ENCODE results near the gene ZBTB45. TPM values are rescaled to one million over a fixed set of nuclear protein-coding genes. Genes with fewer than 3 reads are reported as not detected.

ZBTB45 gene
- total and polyA plus RNA-seq, 10 of the 15 experiments (the other 5 are each of a cell fraction or from before 2014, with no cell fraction given), result 0.29 to 17.2 (median 4.2) TPM

DNA sequence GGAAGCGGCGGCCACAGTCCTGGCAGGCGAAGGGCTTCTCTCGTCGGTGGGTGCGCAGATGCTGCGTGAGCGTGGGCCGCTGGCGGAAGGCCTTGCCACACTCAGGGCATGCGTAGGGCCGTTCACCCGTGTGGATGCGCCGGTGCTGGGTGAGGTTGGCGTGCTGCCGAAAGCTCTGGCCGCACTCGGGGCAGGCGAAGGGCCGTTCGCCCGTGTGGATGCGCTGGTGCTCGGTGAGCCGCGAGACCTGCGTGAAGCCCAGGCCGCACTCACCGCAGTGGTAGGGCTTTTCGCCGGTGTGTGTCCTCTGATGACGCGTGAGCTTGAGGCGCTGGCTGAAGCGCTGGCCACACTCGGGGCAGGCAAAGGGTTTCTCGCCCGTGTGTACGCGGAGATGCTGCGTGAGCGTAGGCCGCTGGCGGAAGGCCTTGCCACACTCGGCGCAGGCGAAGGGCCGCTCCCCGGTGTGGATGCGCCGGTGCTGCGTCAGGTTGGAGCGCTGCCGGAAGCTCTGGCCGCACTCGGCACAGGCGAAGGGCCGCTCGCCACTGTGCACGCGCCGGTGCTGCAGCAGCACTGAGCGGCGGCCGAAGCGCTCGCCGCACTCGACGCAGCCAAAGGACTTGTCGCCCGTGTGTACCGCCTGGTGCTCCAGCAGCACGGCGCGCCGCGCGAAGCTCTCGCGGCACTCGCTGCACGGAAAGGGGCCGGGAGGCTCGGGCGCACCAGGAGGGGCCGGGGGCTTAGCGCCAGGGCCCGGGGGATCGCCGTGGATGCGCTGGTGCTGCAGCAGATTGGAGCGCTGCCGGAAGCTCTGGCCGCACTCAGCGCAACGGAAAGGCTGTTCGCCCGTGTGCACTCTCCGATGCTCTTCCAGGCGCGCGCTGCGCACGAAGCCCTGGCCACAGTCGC lies 42.8 kb upstream of the ZBTB45 start (continued):
- TF ChIP-seq, protein P1, sequence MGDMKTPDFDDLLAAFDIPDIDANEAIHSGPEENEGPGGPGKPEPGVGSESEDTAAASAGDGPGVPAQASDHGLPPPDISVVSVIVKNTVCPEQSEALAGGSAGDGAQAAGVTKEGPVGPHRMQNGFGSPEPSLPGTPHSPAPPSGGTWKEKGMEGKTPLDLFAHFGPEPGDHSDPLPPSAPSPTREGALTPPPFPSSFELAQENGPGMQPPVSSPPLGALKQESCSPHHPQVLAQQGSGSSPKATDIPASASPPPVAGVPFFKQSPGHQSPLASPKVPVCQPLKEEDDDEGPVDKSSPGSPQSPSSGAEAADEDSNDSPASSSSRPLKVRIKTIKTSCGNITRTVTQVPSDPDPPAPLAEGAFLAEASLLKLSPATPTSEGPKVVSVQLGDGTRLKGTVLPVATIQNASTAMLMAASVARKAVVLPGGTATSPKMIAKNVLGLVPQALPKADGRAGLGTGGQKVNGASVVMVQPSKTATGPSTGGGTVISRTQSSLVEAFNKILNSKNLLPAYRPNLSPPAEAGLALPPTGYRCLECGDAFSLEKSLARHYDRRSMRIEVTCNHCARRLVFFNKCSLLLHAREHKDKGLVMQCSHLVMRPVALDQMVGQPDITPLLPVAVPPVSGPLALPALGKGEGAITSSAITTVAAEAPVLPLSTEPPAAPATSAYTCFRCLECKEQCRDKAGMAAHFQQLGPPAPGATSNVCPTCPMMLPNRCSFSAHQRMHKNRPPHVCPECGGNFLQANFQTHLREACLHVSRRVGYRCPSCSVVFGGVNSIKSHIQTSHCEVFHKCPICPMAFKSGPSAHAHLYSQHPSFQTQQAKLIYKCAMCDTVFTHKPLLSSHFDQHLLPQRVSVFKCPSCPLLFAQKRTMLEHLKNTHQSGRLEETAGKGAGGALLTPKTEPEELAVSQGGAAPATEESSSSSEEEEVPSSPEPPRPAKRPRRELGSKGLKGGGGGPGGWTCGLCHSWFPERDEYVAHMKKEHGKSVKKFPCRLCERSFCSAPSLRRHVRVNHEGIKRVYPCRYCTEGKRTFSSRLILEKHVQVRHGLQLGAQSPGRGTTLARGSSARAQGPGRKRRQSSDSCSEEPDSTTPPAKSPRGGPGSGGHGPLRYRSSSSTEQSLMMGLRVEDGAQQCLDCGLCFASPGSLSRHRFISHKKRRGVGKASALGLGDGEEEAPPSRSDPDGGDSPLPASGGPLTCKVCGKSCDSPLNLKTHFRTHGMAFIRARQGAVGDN (IDR thresholded peaks at IDR 0.05), result peak; percentile 80
- TF ChIP-seq USF2 (IDR thresholded peaks at IDR 0.05; ENCODE audit: borderline replicate concordance, low read depth, low read length) (no peak), GABPA (IDR thresholded peaks at IDR 0.05; ENCODE audit: low read depth) (no peak), GATAD2B (conservative IDR thresholded peaks at IDR 0.05; ENCODE audit: low read depth) (0 out of 2 replicates have a peak, but pooled peaks have one; percentile 45), MEF2A (IDR thresholded peaks at IDR 0.05; ENCODE audit: insufficient read depth, low read depth, low read length) (no peak), STAT1 (conservative IDR thresholded peaks at IDR 0.05) (no peak), SMARCA5 (IDR thresholded peaks at IDR 0.05) (no peak), MXI1 (IDR thresholded peaks at IDR 0.05; ENCODE audit: low read depth, low read length) (0 out of 2 replicates have a peak, but pooled peaks have one; percentile 31), BMI1 (IDR thresholded peaks at IDR 0.05; ENCODE audit: borderline replicate concordance) (no peak), SIN3A (IDR thresholded peaks at IDR 0.05; ENCODE audit: low read depth, low read length) (no peak), RELB (IDR thresholded peaks at IDR 0.05; ENCODE audit: low read depth) (no peak), RFX5 (IDR thresholded peaks at IDR 0.05; ENCODE audit: low read depth, low read length) (no peak), BACH1 (IDR thresholded peaks at IDR 0.05; ENCODE audit: borderline replicate concordance) (no peak; the same call in none of the 2 replicates), CREB1 (IDR thresholded peaks at IDR 0.05; ENCODE audit: low read depth) (no peak), CHD4 (IDR thresholded peaks at IDR 0.05) (no peak), BCL3 (IDR thresholded peaks at IDR 0.05; ENCODE audit: borderline replicate concordance, insufficient read depth, low read depth, low read length, poor library complexity, severe bottlenecking) (no peak)
- TF ChIP-seq, protein P2, sequence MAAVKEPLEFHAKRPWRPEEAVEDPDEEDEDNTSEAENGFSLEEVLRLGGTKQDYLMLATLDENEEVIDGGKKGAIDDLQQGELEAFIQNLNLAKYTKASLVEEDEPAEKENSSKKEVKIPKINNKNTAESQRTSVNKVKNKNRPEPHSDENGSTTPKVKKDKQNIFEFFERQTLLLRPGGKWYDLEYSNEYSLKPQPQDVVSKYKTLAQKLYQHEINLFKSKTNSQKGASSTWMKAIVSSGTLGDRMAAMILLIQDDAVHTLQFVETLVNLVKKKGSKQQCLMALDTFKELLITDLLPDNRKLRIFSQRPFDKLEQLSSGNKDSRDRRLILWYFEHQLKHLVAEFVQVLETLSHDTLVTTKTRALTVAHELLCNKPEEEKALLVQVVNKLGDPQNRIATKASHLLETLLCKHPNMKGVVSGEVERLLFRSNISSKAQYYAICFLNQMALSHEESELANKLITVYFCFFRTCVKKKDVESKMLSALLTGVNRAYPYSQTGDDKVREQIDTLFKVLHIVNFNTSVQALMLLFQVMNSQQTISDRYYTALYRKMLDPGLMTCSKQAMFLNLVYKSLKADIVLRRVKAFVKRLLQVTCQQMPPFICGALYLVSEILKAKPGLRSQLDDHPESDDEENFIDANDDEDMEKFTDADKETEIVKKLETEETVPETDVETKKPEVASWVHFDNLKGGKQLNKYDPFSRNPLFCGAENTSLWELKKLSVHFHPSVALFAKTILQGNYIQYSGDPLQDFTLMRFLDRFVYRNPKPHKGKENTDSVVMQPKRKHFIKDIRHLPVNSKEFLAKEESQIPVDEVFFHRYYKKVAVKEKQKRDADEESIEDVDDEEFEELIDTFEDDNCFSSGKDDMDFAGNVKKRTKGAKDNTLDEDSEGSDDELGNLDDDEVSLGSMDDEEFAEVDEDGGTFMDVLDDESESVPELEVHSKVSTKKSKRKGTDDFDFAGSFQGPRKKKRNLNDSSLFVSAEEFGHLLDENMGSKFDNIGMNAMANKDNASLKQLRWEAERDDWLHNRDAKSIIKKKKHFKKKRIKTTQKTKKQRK (IDR thresholded peaks at IDR 0.05; ENCODE audit: low read depth, low read length), result no peak

All from GM12878 (cell line).